Astrocyte (in vitro differentiated cells and primary cell): ENCODE data around the gene PEX6.

Experiments used
- EZH2 ChIP-seq: IDR thresholded peaks from 2 replicates; pipeline ENCODE4 v1.6.1; 2012; ENCODE audit warnings: mild to moderate bottlenecking, low read length, inconsistent platforms; ENCODE audit not compliant: insufficient read depth
- TF ChIP-seq, protein P1 (sequence below): IDR thresholded peaks from 2 replicates; pipeline ENCODE4 v1.5.1; 2011; ENCODE audit warnings: low read depth, mild to moderate bottlenecking, inconsistent platforms, low read length, moderate library complexity; ENCODE audit not compliant: insufficient read depth

GRCh38 chr6:42960243-42961019 lies 18.6 kb downstream of the PEX6 start, which contains the start of gene GNMT:
- TF ChIP-seq, protein P1, sequence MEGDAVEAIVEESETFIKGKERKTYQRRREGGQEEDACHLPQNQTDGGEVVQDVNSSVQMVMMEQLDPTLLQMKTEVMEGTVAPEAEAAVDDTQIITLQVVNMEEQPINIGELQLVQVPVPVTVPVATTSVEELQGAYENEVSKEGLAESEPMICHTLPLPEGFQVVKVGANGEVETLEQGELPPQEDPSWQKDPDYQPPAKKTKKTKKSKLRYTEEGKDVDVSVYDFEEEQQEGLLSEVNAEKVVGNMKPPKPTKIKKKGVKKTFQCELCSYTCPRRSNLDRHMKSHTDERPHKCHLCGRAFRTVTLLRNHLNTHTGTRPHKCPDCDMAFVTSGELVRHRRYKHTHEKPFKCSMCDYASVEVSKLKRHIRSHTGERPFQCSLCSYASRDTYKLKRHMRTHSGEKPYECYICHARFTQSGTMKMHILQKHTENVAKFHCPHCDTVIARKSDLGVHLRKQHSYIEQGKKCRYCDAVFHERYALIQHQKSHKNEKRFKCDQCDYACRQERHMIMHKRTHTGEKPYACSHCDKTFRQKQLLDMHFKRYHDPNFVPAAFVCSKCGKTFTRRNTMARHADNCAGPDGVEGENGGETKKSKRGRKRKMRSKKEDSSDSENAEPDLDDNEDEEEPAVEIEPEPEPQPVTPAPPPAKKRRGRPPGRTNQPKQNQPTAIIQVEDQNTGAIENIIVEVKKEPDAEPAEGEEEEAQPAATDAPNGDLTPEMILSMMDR, result no peak
- TF ChIP-seq EZH2, result peak; percentile 46
